Bronchial epithelial cell (primary cell): ENCODE measurements around the gene TBC1D9. TPM values are rescaled to one million over a fixed set of nuclear protein-coding genes. Genes with fewer than 3 reads are reported as not detected.

Experiments used
- DNase-seq: peaks from one replicate; pipeline ENCODE4 v3.0.0-alpha.2; 2010; ENCODE audit warnings: low read depth
- FAIRE-seq: peaks from 2 replicates; lab custom pipeline; 2011; peaks lifted over from hg19 to GRCh38; lab: Jason Lieb, UNC
- H3K27me3 ChIP-seq: 2 replicates; pipeline ENCODE4 v1.5.1; 2011; ENCODE audit warnings: low read length; ENCODE audit not compliant: control insufficient read depth, insufficient read depth
- H3K36me3 ChIP-seq: 2 replicates; pipeline ENCODE4 v1.5.1; 2011; ENCODE audit warnings: low read length; ENCODE audit not compliant: control insufficient read depth, insufficient read depth
- H3K4me3 ChIP-seq: 2 replicates; pipeline ENCODE4 v1.5.1; 2011; ENCODE audit warnings: mild to moderate bottlenecking, low read depth, low read length, control low read depth
- CTCF ChIP-seq: IDR thresholded peaks from 2 replicates; pipeline ENCODE4 v1.5.1; 2011; ENCODE audit warnings: mild to moderate bottlenecking, moderate library complexity, low read length, control low read depth, inconsistent platforms; ENCODE audit not compliant: insufficient read depth, severe bottlenecking
- total RNA-seq: library from RNA; depleted of rRNA; stranded (reverse); fragments of >200 nt; gene quantifications from 2 replicates; pipeline ENCODE4 v1.2.1, GENCODE V29; 2014

TBC1D9 gene
- total RNA-seq, 1 donor from 2014 or later: 17.1 TPM

- H3K27me3 ChIP-seq: no peaks in the 10 kb centered on the region
- H3K36me3 ChIP-seq: peaks cover 2% of the 10 kb centered on the region
- no peak for TF ChIP-seq CTCF
- no peak for FAIRE-seq
- H3K4me3 ChIP-seq: no peak overlapping the region
- DNase-seq: no peak
These were observed 115.9 kb downstream of the TBC1D9 start for GRCh38 chr4:140640150-140640748.

GRCh38 chr4:140639066-140639465 is 117.1 kb downstream of the TBC1D9 start:
- no peaks in the 10 kb centered on the region for H3K36me3 ChIP-seq
- FAIRE-seq: peak; percentile 84
- TF ChIP-seq CTCF: no peak

GRCh38 chr4:140637836-140638235 is 118.3 kb downstream of the TBC1D9 start:
- peak; percentile 56 for TF ChIP-seq CTCF

More at GRCh38 chr4:140639066-140639465, 117.1 kb downstream of the TBC1D9 start:
- Histone ChIP-seq H3K27me3 (no peaks in the 10 kb centered on the region), H3K4me3 (no peak overlapping the region)
- no peak for DNase-seq

GRCh38 chr4:140635606-140636005 is 120.6 kb downstream of the TBC1D9 start:
- H3K27me3 ChIP-seq: no peaks in the 10 kb centered on the region
- TF ChIP-seq CTCF: peak; percentile 20
- DNase-seq (peak; percentile 46), FAIRE-seq (no peak)
- no peak overlapping the region for H3K4me3 ChIP-seq
- H3K36me3 ChIP-seq: peaks cover 2% of the 10 kb centered on the region

More at GRCh38 chr4:140637836-140638235, 118.3 kb downstream of the TBC1D9 start:
- no peaks in the 10 kb centered on the region for H3K27me3 ChIP-seq
- H3K36me3 ChIP-seq: no peaks in the 10 kb centered on the region
- peak; percentile 36 for DNase-seq
- FAIRE-seq: peak; percentile 7
- H3K4me3 ChIP-seq: no peak overlapping the region

- Histone ChIP-seq H3K36me3 (peaks cover 2% of the 10 kb centered on the region), H3K27me3 (no peaks in the 10 kb centered on the region), H3K4me3 (no peak overlapping the region)
- TF ChIP-seq CTCF: no peak
- FAIRE-seq (no peak), DNase-seq (no peak)
These were observed 122.2 kb downstream of the TBC1D9 start for GRCh38 chr4:140633951-140634350.

GRCh38 chr4:140633124-140633523 is 123.1 kb downstream of the TBC1D9 start:
- Histone ChIP-seq H3K36me3 (peaks cover 2% of the 10 kb centered on the region), H3K4me3 (no peak overlapping the region), H3K27me3 (no peaks in the 10 kb centered on the region)
- FAIRE-seq: no peak
- TF ChIP-seq CTCF: no peak
- DNase-seq: no peak
